Measurements from ENCODE around the gene PLAU.
"Not testable (repeated sequence)": the region's sequence is repeated elsewhere in the genome, so short reads cannot be mapped to it uniquely, and the experiment has no call there.

The PLAU gene

GRCh38 chr10:73924935-73925334 lies 14.0 kb downstream of the PLAU start:
- no peak for DNase-seq

GRCh38 chr10:73925539-73925938 lies 14.6 kb downstream of the PLAU start:
- no peak for DNase-seq

GRCh38 chr10:73926152-73926764 lies 15.3 kb downstream of the PLAU start:
- no peak for DNase-seq

GRCh38 chr10:73930630-73931327 lies 19.8 kb downstream of the PLAU start:
- DNase-seq = not testable (repeated sequence)

GRCh38 chr10:73931767-73932619 lies 21.1 kb downstream of the PLAU start:
- no peak for DNase-seq

- DNase-seq = no peak
Observed at GRCh38 chr10:73932620-73933112, 21.7 kb downstream of the PLAU start.

- DNase-seq = no peak
Observed at GRCh38 chr10:73934074-73934473, 23.1 kb downstream of the PLAU start.

GRCh38 chr10:73935895-73936294 lies 25.0 kb downstream of the PLAU start:
- no peak for DNase-seq

GRCh38 chr10:73937333-73938043 lies 26.6 kb downstream of the PLAU start:
- DNase-seq = no peak

GRCh38 chr10:73940634-73941221 lies 29.8 kb downstream of the PLAU start:
- DNase-seq = peak; percentile 22

GRCh38 chr10:73941300-73941699 lies 30.4 kb downstream of the PLAU start:
- DNase-seq = no peak

- DNase-seq = no peak
Observed at GRCh38 chr10:73944356-73945100, 33.6 kb downstream of the PLAU start.

GRCh38 chr10:73946253-73947145 lies 35.6 kb downstream of the PLAU start:
- DNase-seq = no peak

GRCh38 chr10:73948947-73949633 lies 38.2 kb downstream of the PLAU start:
- DNase-seq = no peak

GRCh38 chr10:73950155-73950948 lies 39.4 kb downstream of the PLAU start:
- DNase-seq = no peak

GRCh38 chr10:73953665-73954064 lies 42.7 kb downstream of the PLAU start:
- no peak for DNase-seq

- no peak for DNase-seq
Observed at GRCh38 chr10:73954737-73955136, 43.8 kb downstream of the PLAU start.

GRCh38 chr10:73955719-73956118 lies 44.8 kb downstream of the PLAU start:
- DNase-seq = no peak

Measured in NCI-H2171 (cell line).